Skeletal muscle satellite cell (primary cell): Measurements from ENCODE around the gene CTNNBIP1. TPM values are rescaled to one million over a fixed set of nuclear protein-coding genes. Genes with fewer than 3 reads are reported as not detected.
"Not testable (repeated sequence)": the region's sequence is repeated elsewhere in the genome, so short reads cannot be mapped to it uniquely, and the experiment has no call there.

Experiments used
- H3K27me3 ChIP-seq: 2 replicates; pipeline ENCODE4 v1.7.0; 2013; ENCODE audit warnings: low read length; ENCODE audit not compliant: control insufficient read depth, insufficient read depth
- H3K36me3 ChIP-seq: 2 replicates; pipeline ENCODE4 v1.7.0; 2013; ENCODE audit warnings: mild to moderate bottlenecking, control low read depth, low read length; ENCODE audit not compliant: insufficient read depth
- H3K4me1 ChIP-seq: 2 replicates; pipeline ENCODE4 v1.7.0; 2013; ENCODE audit warnings: low read length; ENCODE audit not compliant: control insufficient read depth, insufficient read depth
- H3K4me2 ChIP-seq: 2 replicates; pipeline ENCODE4 v1.7.0; 2013; ENCODE audit warnings: mild to moderate bottlenecking, low read length
- H3K4me3 ChIP-seq: 2 replicates; pipeline ENCODE4 v1.7.0; 2013; ENCODE audit warnings: low read length
- H3K9ac ChIP-seq: 2 replicates; pipeline ENCODE4 v1.7.0; 2013; ENCODE audit warnings: mild to moderate bottlenecking, low read depth, low read length, moderate library complexity
- H3K9me3 ChIP-seq: replicated peaks from 2 replicates; pipeline ENCODE4 v1.7.0; 2013; ENCODE audit warnings: mild to moderate bottlenecking, control low read depth, low read length
- total RNA-seq: library from RNA; depleted of rRNA; stranded (reverse); fragments of >200 nt; gene quantifications from 2 replicates; pipeline ENCODE4 v1.2.3, GENCODE V29; 2012; rRNA removed

Gene CTNNBIP1
- 10.0 and 11.7 TPM in 2 replicates for total RNA-seq

GRCh38 chr1:9910076-9910422, at the start of gene CTNNBIP1:
CTNNBIP1 (minus strand) TSS chr1:9910269; CDS start chr1:9872064, 38,205 bp downstream.
- H3K36me3 ChIP-seq = no peaks in the 10 kb centered on the region
- H3K4me1 ChIP-seq = peaks cover 18% of the 10 kb centered on the region
- no peaks in the 10 kb centered on the region for H3K9me3 ChIP-seq
- no peaks in the 10 kb centered on the region for H3K27me3 ChIP-seq
- peak within 1 kb of the TSS; percentile 84 for H3K9ac ChIP-seq
- peak within 1 kb of the TSS; percentile 80 for H3K4me3 ChIP-seq
- H3K4me2 ChIP-seq = peak within 1 kb of the TSS; percentile 98

- Histone ChIP-seq H3K36me3 (no peaks in the 10 kb centered on the region), H3K27me3 (no peaks in the 10 kb centered on the region), H3K9ac (no peak overlapping the region), H3K9me3 (no peaks in the 10 kb centered on the region), H3K4me2 (no peak overlapping the region), H3K4me1 (peaks cover 11% of the 10 kb centered on the region), H3K4me3 (no peak overlapping the region)
Measured at GRCh38 chr1:9957726-9958125, 47.7 kb upstream of the CTNNBIP1 start.

DNA sequence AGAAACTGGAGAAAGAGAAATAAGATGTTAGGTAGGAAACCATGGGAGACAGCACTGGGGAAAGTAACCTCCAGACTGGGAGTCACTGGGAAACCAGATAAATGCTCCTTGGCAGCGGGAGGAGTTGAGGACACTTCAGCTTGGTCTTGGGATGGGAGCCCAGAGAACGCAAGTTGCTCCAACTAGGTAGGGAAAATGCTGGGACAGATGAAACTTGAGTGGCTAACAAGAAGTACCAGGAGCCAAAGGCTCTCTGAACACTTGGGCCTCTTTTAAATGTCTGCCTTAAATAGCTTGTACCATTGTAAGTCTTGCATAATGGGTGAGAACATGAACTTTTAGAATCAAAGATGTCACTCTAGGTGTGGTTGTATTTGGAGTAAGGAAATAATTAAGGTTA, 36.2 kb upstream of the CTNNBIP1 start:
- H3K9ac ChIP-seq = no peak overlapping the region

GRCh38 chr1:9942939-9943788, 33.1 kb upstream of the CTNNBIP1 start, which contains the start of the genes LZIC and NMNAT1:
LZIC (minus strand) TSS chr1:9943391; CDS start chr1:9936619, 6,772 bp downstream.
NMNAT1 (plus strand) TSS chr1:9943475; CDS start chr1:9972074, 28,599 bp downstream.
- H3K9me3 ChIP-seq = no peaks in the 10 kb centered on the region
- H3K4me3 ChIP-seq = peak within 1 kb of the TSS; percentile 97
- peaks cover 3% of the 10 kb centered on the region for H3K4me1 ChIP-seq
- H3K4me2 ChIP-seq = peak within 1 kb of the TSS; percentile 94
- H3K36me3 ChIP-seq = peaks cover 14% of the 10 kb centered on the region
- H3K9ac ChIP-seq = peak within 1 kb of the TSS; percentile 97
- H3K27me3 ChIP-seq = no peaks in the 10 kb centered on the region

More for the DNA sequence above, 36.2 kb upstream of the CTNNBIP1 start:
- peaks cover 7% of the 10 kb centered on the region for H3K4me1 ChIP-seq
- H3K4me3 ChIP-seq = no peak overlapping the region
- no peaks in the 10 kb centered on the region for H3K27me3 ChIP-seq
- H3K36me3 ChIP-seq = peaks cover 9% of the 10 kb centered on the region
- H3K9me3 ChIP-seq = no peaks in the 10 kb centered on the region
- no peak overlapping the region for H3K4me2 ChIP-seq

- peaks cover 3% of the 10 kb centered on the region for H3K4me1 ChIP-seq
- no peaks in the 10 kb centered on the region for H3K27me3 ChIP-seq
- peak overlapping the region; percentile 97 for H3K4me3 ChIP-seq
- peak overlapping the region; percentile 97 for H3K9ac ChIP-seq
- peak overlapping the region; percentile 94 for H3K4me2 ChIP-seq
- H3K9me3 ChIP-seq = no peaks in the 10 kb centered on the region
- H3K36me3 ChIP-seq = peaks cover 7% of the 10 kb centered on the region
Measured at GRCh38 chr1:9942399-9942938, 32.4 kb upstream of the CTNNBIP1 start.

GRCh38 chr1:9929431-9930385, 19.6 kb upstream of the CTNNBIP1 start:
- H3K4me1 ChIP-seq = no peaks in the 10 kb centered on the region
- H3K36me3 ChIP-seq = peaks cover 12% of the 10 kb centered on the region
- no peak overlapping the region for H3K4me2 ChIP-seq

DNA sequence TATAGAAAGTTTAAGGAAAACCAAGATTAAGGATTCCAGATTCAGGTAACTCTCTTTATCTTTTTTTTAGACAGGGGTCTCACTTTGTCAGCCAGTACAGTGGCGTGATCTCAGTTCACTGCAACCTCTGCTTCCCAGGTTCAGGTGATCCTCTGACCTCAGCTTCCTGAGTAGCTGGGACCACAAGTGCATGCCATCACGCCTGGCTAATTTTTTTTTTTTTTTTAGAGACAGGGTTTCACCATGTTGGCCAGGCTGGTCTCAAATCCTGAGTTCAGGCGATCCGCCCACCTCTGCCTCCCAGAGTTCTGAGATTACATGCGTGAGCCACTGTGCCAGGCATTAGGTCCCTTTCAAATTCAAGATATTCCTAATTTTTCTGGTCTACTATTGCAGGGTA, 17.2 kb upstream of the CTNNBIP1 start:
- Histone ChIP-seq H3K4me2 (no peak overlapping the region), H3K9ac (no peak overlapping the region), H3K27me3 (no peaks in the 10 kb centered on the region), H3K9me3 (no peaks in the 10 kb centered on the region), H3K4me1 (no peaks in the 10 kb centered on the region), H3K36me3 (peaks cover 12% of the 10 kb centered on the region), H3K4me3 (no peak overlapping the region)

More at GRCh38 chr1:9929431-9930385, 19.6 kb upstream of the CTNNBIP1 start:
- Histone ChIP-seq H3K4me3 (no peak overlapping the region), H3K27me3 (no peaks in the 10 kb centered on the region), H3K9me3 (no peaks in the 10 kb centered on the region), H3K9ac (no peak overlapping the region)

- Histone ChIP-seq H3K36me3 (no peaks in the 10 kb centered on the region), H3K4me2 (no peak overlapping the region), H3K9ac (no peak overlapping the region), H3K4me3 (no peak overlapping the region), H3K4me1 (no peaks in the 10 kb centered on the region), H3K27me3 (peaks cover 12% of the 10 kb centered on the region), H3K9me3 (no peaks in the 10 kb centered on the region)
Measured at GRCh38 chr1:9922342-9922741, 12.3 kb upstream of the CTNNBIP1 start.

DNA sequence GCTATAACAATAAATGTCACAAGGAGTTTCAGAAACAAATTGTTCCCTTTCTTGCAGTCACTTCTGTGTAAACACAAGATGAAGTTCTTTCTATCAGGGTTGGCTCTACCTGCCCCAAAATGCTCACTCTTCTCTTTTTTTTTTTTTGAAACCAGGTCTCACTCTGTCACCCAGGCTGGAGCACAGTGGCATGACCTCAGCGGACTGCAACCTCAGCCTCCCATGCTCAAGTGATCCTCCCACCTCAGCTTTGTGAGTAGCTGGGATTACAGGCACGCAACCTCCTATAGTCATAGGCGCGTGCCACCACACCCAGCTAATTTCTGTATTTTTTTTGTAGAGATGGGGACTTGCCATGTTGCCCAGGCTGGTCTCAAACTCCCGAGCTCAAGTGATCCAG, 10.5 kb upstream of the CTNNBIP1 start:
- no peak overlapping the region for H3K9ac ChIP-seq
- no peak overlapping the region for H3K4me2 ChIP-seq
- no peak overlapping the region for H3K4me3 ChIP-seq
- H3K36me3 ChIP-seq = no peaks in the 10 kb centered on the region
- no peaks in the 10 kb centered on the region for H3K9me3 ChIP-seq
- H3K27me3 ChIP-seq = peaks cover 15% of the 10 kb centered on the region
- no peaks in the 10 kb centered on the region for H3K4me1 ChIP-seq

- Histone ChIP-seq H3K36me3 (no peaks in the 10 kb centered on the region), H3K4me1 (no peaks in the 10 kb centered on the region), H3K27me3 (peaks cover 15% of the 10 kb centered on the region), H3K9me3 (no peaks in the 10 kb centered on the region), H3K4me2 (no peak overlapping the region), H3K9ac (no peak overlapping the region), H3K4me3 (no peak overlapping the region)
Measured at GRCh38 chr1:9917901-9918300, 7.8 kb upstream of the CTNNBIP1 start.

DNA sequence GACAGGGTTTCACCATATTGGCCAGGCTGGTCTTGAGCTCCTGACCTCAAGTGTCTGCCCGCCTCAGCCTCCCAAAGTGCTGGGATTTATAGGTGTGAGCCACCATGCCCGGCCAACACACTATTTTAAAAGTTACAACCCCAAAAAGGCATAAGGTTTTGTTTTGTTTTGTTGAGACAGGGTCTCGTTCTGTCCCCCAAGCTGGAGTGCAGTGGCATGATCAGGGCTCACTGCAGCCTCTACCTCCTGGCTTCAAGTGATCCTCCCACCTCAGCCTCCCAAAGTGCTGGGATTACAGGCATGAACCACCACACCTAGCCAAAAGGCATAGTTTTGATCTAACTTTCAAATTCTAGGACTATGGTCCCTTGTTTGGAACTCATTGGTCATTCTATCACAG, 7.4 kb upstream of the CTNNBIP1 start:
- H3K9me3 ChIP-seq, H3K4me2 ChIP-seq, H3K4me3 ChIP-seq: not testable (repeated sequence)

More for the DNA sequence above, 7.4 kb upstream of the CTNNBIP1 start:
- peaks cover 15% of the 10 kb centered on the region for H3K27me3 ChIP-seq
- H3K36me3 ChIP-seq, H3K4me1 ChIP-seq, H3K9ac ChIP-seq: not testable (repeated sequence)
